Esophagus squamous epithelium (tissue), 4 donors: ENCODE results near the gene PGLYRP3.

Source experiments
- POLR2A ChIP-seq, 4 donors: fragments of 450-650 bp; IDR thresholded peaks; one replicate each; pipeline ENCODE4 v1.6.1; 2017; ENCODE audit warnings: antibody characterized with exemption in 4 of 4, mild to moderate bottlenecking in 4 of 4, moderate library complexity in 3 of 4
- TF ChIP-seq, protein P1 (sequence below), 6 experiments: fragments of 450-650 bp in 4 of 6; fragments of 200-600 bp in 2 of 6; sonication (generic) in 2 of 6; IDR thresholded peaks; one replicate each; pipeline ENCODE4 v1.5.1; 2016 to 2019; ENCODE audit warnings: antibody characterized with exemption in 6 of 6, mild to moderate bottlenecking in 4 of 6, moderate library complexity in 4 of 6

DNA sequence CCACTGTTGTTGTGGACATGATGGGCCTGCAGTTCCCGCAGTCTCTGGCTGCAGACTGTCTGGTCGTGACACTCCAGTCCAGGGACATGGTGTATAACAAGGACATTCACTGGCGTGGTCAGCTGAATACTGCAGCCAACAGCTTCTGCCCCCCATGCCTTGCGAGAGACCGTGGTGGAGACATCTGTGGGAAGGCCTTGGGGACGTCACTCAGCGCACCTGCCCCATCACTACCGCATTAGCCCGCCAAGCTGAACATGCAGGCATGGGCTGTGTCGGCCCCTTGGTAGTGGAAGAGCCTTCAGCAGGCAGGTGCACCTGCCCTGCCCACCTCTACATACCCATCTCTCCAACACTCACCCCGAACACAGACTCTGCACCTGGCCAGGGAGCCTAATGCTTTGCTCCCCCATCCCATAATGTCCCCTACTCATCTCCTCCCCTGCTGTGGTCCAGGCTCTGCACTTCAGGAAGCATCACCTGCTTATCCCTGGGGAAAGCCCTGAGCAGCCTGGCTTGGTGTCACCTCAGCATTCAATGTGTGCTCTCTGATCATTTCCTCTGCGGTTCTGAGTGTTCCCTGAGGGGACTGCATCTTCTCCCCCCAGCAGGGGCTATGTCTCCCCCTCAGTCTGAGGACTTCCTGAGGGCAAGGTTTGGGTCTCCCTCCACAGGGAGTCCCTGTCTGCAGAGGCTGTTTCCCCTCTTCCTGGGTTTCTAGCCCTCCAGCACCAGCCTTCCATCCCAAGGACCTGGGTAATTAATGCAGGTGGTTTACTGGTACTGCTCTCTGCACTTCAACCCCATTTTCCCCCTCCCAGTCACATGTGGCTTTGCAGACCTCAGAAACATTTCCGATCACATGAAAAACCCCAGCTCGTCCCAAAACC, 32.7 kb upstream of the PGLYRP3 start:
- TF ChIP-seq, protein P1, sequence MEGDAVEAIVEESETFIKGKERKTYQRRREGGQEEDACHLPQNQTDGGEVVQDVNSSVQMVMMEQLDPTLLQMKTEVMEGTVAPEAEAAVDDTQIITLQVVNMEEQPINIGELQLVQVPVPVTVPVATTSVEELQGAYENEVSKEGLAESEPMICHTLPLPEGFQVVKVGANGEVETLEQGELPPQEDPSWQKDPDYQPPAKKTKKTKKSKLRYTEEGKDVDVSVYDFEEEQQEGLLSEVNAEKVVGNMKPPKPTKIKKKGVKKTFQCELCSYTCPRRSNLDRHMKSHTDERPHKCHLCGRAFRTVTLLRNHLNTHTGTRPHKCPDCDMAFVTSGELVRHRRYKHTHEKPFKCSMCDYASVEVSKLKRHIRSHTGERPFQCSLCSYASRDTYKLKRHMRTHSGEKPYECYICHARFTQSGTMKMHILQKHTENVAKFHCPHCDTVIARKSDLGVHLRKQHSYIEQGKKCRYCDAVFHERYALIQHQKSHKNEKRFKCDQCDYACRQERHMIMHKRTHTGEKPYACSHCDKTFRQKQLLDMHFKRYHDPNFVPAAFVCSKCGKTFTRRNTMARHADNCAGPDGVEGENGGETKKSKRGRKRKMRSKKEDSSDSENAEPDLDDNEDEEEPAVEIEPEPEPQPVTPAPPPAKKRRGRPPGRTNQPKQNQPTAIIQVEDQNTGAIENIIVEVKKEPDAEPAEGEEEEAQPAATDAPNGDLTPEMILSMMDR (IDR thresholded peaks at IDR 0.05) = no peak
- TF ChIP-seq POLR2A (IDR thresholded peaks at IDR 0.05) = no peak
